Thoracic aorta (tissue), 2 donors: ENCODE measurements around the gene CPSF7. TPM values are rescaled to one million over a fixed set of nuclear protein-coding genes. Genes with fewer than 3 reads are reported as not detected.

Source experiments
- ATAC-seq: fragments of 150-250 bp; one replicate; pipeline ENCODE4 v1.8.0; 2017; ENCODE audit warnings: low read depth; ENCODE audit not compliant: insufficient number of reproducible peaks, low FRiP score
- DNase-seq: peaks from one replicate; pipeline ENCODE4 v3.0.0-alpha.2; 2020; ENCODE audit warnings: low spot score
- H3K27ac ChIP-seq, 2 donors: fragments of 200-600 bp; sonication (generic); 1 replicate in 1 of 2; 2 replicates in 1 of 2; pipeline ENCODE4 v1.5.1; 2016; ENCODE audit warnings: mild to moderate bottlenecking in 2 of 2, moderate library complexity in 2 of 2
- H3K27me3 ChIP-seq: fragments of 200-600 bp; sonication (generic); replicated peaks from 2 replicates; pipeline ENCODE4 v1.6.0; 2016; ENCODE audit warnings: mild to moderate bottlenecking; ENCODE audit not compliant: insufficient read depth
- H3K36me3 ChIP-seq: fragments of 200-600 bp; sonication (generic); one replicate; pipeline ENCODE4 v1.5.1; 2016
- H3K4me1 ChIP-seq, 2 donors: fragments of 200-600 bp; sonication (generic); 1 replicate in 1 of 2; 2 replicates in 1 of 2; pipeline versions ENCODE4 v1.5.1 to v1.6.0; 2016; ENCODE audit warnings: low read depth in 2 of 2, mild to moderate bottlenecking in 1 of 2; ENCODE audit not compliant: control insufficient read depth in 1 of 2
- H3K4me3 ChIP-seq: fragments of 200-600 bp; sonication (generic); 2 replicates; pipeline ENCODE4 v1.5.1; 2016; ENCODE audit warnings: mild to moderate bottlenecking
- H3K9me3 ChIP-seq: fragments of 200-600 bp; sonication (generic); 2 replicates; pipeline ENCODE4 v1.5.1; 2016
- CTCF ChIP-seq: fragments of 200-600 bp; sonication (generic); IDR thresholded peaks from one replicate; pipeline ENCODE4 v1.5.1; 2019; ENCODE audit warnings: antibody characterized with exemption
- total RNA-seq, 2 donors: library from RNA; depleted of rRNA; stranded (reverse); fragments of >200 nt; gene quantifications; one replicate each; pipeline versions ENCODE4 v1.1.0 to v1.2.3, GENCODE V29; 2016

The CPSF7 gene
- total RNA-seq, 2 donors from 2014 or later, result 54.3 to 69.7 TPM

- Histone ChIP-seq H3K27me3 (no peaks in the 10 kb centered on the region), H3K36me3 (peaks cover 58% of the 10 kb centered on the region), H3K27ac (no peak overlapping the region), H3K4me1 (no peaks in the 10 kb centered on the region), H3K9me3 (no peaks in the 10 kb centered on the region), H3K4me3 (no peak overlapping the region)
- DNase-seq (no peak), ATAC-seq (no peak)
- no peak for TF ChIP-seq CTCF
These were observed 25.7 kb downstream of the CPSF7 start for GRCh38 chr11:61404103-61404502.

- Histone ChIP-seq H3K36me3 (peaks cover 54% of the 10 kb centered on the region), H3K27ac (no peak overlapping the region), H3K4me3 (no peak overlapping the region), H3K27me3 (no peaks in the 10 kb centered on the region), H3K4me1 (no peaks in the 10 kb centered on the region), H3K9me3 (no peaks in the 10 kb centered on the region)
- ATAC-seq, result no peak
- DNase-seq, result no peak
- TF ChIP-seq CTCF, result no peak
These were observed 26.1 kb downstream of the CPSF7 start for GRCh38 chr11:61403658-61404057.

GRCh38 chr11:61401573-61401972, 28.2 kb downstream of the CPSF7 start:
- Histone ChIP-seq H3K4me1 (no peaks in the 10 kb centered on the region), H3K27me3 (no peaks in the 10 kb centered on the region), H3K27ac (no peak overlapping the region), H3K4me3 (no peak overlapping the region), H3K9me3 (no peaks in the 10 kb centered on the region), H3K36me3 (peaks cover 38% of the 10 kb centered on the region)
- ATAC-seq (no peak), DNase-seq (no peak)
- TF ChIP-seq CTCF, result no peak

- no peak for DNase-seq
- ATAC-seq, result no peak
- no peaks in the 10 kb centered on the region for H3K27me3 ChIP-seq
- no peaks in the 10 kb centered on the region for H3K9me3 ChIP-seq
- H3K27ac ChIP-seq, result no peak overlapping the region
- no peak overlapping the region for H3K4me3 ChIP-seq
- H3K4me1 ChIP-seq, result no peaks in the 10 kb centered on the region
- TF ChIP-seq CTCF, result no peak
- peaks cover 36% of the 10 kb centered on the region for H3K36me3 ChIP-seq
These were observed 28.6 kb downstream of the CPSF7 start for GRCh38 chr11:61401173-61401572.

- TF ChIP-seq CTCF, result no peak
- no peaks in the 10 kb centered on the region for H3K27me3 ChIP-seq
- peaks cover 5% of the 10 kb centered on the region for H3K36me3 ChIP-seq
- no peak for ATAC-seq
- DNase-seq, result no peak
- H3K9me3 ChIP-seq, result no peaks in the 10 kb centered on the region
- peaks cover 0 to 19% of the 10 kb centered on the region in 2 donors for H3K4me1 ChIP-seq
- H3K27ac ChIP-seq, result peak overlapping the region; percentile 71 to 73
- H3K4me3 ChIP-seq, result peak overlapping the region; percentile 93
These were observed 36.7 kb downstream of the CPSF7 start for GRCh38 chr11:61392981-61393595.
